ENCODE results near the gene FKBP11. TPM values are rescaled to one million over a fixed set of nuclear protein-coding genes. Genes with fewer than 3 reads are reported as not detected.
A peak's percentile ranks its signal among the peaks of the same experiment; 100 is the strongest.

FKBP11 gene
- total and polyA plus RNA-seq, 4 donors = 14.3 to 51.3 (median 38.5) TPM

GRCh38 chr12:48957141-48958048 is 32.1 kb upstream of the FKBP11 start, which contains the start of gene ARF3:
TSS of gene ARF3 (minus strand) at chr12:48957487. CDS start at chr12:48941095, 16,392 bp downstream.
- ATAC-seq (ENCODE audit: low FRiP score) (peak; percentile 97), DNase-seq (peak; percentile 97 to 99)
- H3K27me3 ChIP-seq (ENCODE audit: control insufficient read depth in 1 of 2, insufficient read depth in 2 of 2, low read length in 1 of 2) = no peaks in the 10 kb centered on the region
- WGBS, 2 donors = 0 to 1% methylated on average over 57 to 58 of the region's 58 CpGs
- no peaks in the 10 kb centered on the region for H3K9me3 ChIP-seq (ENCODE audit: control insufficient read depth, low read length)
- H3K4me1 ChIP-seq (ENCODE audit: control insufficient read depth in 1 of 2, insufficient read depth in 2 of 2, low read length in 2 of 2) = no peaks in the 10 kb centered on the region
- H3K27ac ChIP-seq (ENCODE audit: low read depth in 1 of 2, low read length in 2 of 2) = peak within 1 kb of the TSS in 1 of 2 donors; percentile 34
- peaks cover 0 to 3% of the 10 kb centered on the region in 2 donors for H3K36me3 ChIP-seq (ENCODE audit: control insufficient read depth in 1 of 2, insufficient read depth in 2 of 2, low read length in 1 of 2)
- intact Hi-C loops (cut with DNase I) = no loop called here
- H3K4me3 ChIP-seq (ENCODE audit: low read length in 2 of 2) = peak within 1 kb of the TSS; percentile 68 to 97

DNA sequence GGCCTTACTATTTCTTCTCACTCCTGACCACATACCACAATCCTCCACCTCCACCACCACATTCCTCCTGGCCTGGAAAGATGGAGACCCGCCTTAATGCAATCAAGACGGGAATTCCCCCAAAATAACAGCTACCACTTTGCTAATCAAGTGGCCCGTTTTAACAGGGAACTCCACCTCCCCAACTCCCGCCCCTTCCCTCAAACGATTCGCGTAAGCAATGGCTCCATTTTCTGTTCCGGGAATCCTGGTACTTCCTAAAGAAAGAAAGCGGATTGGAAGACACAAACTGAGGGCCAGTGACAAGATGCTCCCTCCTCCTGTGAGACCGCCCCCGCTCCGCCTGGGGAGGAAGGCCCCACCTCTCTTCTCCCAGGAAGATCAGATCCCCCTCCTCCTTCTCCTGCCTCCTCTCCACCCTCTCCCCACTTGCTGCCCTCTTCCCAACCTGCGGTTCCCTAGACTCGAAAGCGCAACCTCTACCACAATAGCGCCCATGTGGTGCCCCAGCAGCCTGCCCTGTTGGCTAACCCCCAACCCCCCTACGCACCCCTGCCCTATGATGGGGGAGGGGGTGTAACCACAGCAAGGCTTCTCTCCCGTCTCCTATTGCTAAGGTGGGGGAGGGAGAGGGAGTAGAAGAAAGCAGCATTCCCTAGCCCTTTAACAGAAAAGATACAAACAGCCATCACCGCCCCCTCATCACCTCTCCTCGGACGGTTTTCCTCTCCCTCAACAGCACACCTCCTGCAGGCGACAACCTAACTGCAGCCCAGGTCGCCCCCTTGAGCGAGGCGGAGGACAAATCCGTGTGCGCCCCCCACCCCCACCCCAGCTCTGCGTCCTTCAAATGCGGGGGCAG is 31.2 kb upstream of the FKBP11 start:
- Histone ChIP-seq H3K4me1 (ENCODE audit: control insufficient read depth in 1 of 2, insufficient read depth in 2 of 2, low read length in 2 of 2) (no peaks in the 10 kb centered on the region), H3K27me3 (ENCODE audit: control insufficient read depth in 1 of 2, insufficient read depth in 2 of 2, low read length in 1 of 2) (no peaks in the 10 kb centered on the region), H3K9me3 (ENCODE audit: control insufficient read depth, low read length) (no peaks in the 10 kb centered on the region), H3K27ac (ENCODE audit: low read depth in 1 of 2, low read length in 2 of 2) (peak overlapping the region in 1 of 2 donors; percentile 34), H3K36me3 (ENCODE audit: control insufficient read depth in 1 of 2, insufficient read depth in 2 of 2, low read length in 1 of 2) (peaks cover 0 to 3% of the 10 kb centered on the region in 2 donors), H3K4me3 (ENCODE audit: low read length in 2 of 2) (peak overlapping the region; percentile 68 to 97)
- 1% methylated on average over 27 to 29 of the region's 29 CpGs for WGBS, 2 donors
- peak; percentile 91 to 93 for DNase-seq
- peak; percentile 93 for ATAC-seq (ENCODE audit: low FRiP score)
- intact Hi-C loops (cut with DNase I) = no loop called here

- 72 to 77% methylated on average over 3 of the region's 3 CpGs for WGBS, 2 donors
- ATAC-seq (ENCODE audit: low FRiP score) (no peak), DNase-seq (no peak)
- H3K36me3 ChIP-seq (ENCODE audit: control insufficient read depth in 1 of 2, insufficient read depth in 2 of 2, low read length in 1 of 2) = peaks cover 0 to 3% of the 10 kb centered on the region in 2 donors
- no peak overlapping the region for H3K27ac ChIP-seq (ENCODE audit: low read depth in 1 of 2, low read length in 2 of 2)
- no peaks in the 10 kb centered on the region for H3K9me3 ChIP-seq (ENCODE audit: control insufficient read depth, low read length)
- no peak overlapping the region for H3K4me3 ChIP-seq (ENCODE audit: low read length in 2 of 2)
- intact Hi-C loops (cut with DNase I) = no loop called here
- H3K27me3 ChIP-seq (ENCODE audit: control insufficient read depth in 1 of 2, insufficient read depth in 2 of 2, low read length in 1 of 2) = no peaks in the 10 kb centered on the region
- H3K4me1 ChIP-seq (ENCODE audit: control insufficient read depth in 1 of 2, insufficient read depth in 2 of 2, low read length in 2 of 2) = no peaks in the 10 kb centered on the region
Measured at GRCh38 chr12:48954841-48955501, 29.7 kb upstream of the FKBP11 start.

- Histone ChIP-seq H3K4me1 (ENCODE audit: control insufficient read depth in 1 of 2, insufficient read depth in 2 of 2, low read length in 2 of 2) (no peaks in the 10 kb centered on the region), H3K4me3 (ENCODE audit: low read length in 2 of 2) (no peak overlapping the region), H3K27me3 (ENCODE audit: control insufficient read depth in 1 of 2, insufficient read depth in 2 of 2, low read length in 1 of 2) (no peaks in the 10 kb centered on the region), H3K9me3 (ENCODE audit: control insufficient read depth, low read length) (no peaks in the 10 kb centered on the region), H3K36me3 (ENCODE audit: control insufficient read depth in 1 of 2, insufficient read depth in 2 of 2, low read length in 1 of 2) (peaks cover 0 to 3% of the 10 kb centered on the region in 2 donors), H3K27ac (ENCODE audit: low read depth in 1 of 2, low read length in 2 of 2) (no peak overlapping the region)
- intact Hi-C loops (cut with DNase I) = no loop called here
- DNase-seq = no peak
- ATAC-seq (ENCODE audit: low FRiP score) = no peak
- 90% methylated on average over 3 of the region's 3 CpGs for WGBS, 2 donors
Measured at GRCh38 chr12:48954061-48954460, 28.8 kb upstream of the FKBP11 start.

GRCh38 chr12:48952691-48953090 is 27.4 kb upstream of the FKBP11 start:
- intact Hi-C loops (cut with DNase I) = no loop called here
- DNase-seq (no peak), ATAC-seq (ENCODE audit: low FRiP score) (no peak)
- Histone ChIP-seq H3K36me3 (ENCODE audit: control insufficient read depth in 1 of 2, insufficient read depth in 2 of 2, low read length in 1 of 2) (peaks cover 0 to 3% of the 10 kb centered on the region in 2 donors), H3K4me1 (ENCODE audit: control insufficient read depth in 1 of 2, insufficient read depth in 2 of 2, low read length in 2 of 2) (no peaks in the 10 kb centered on the region), H3K4me3 (ENCODE audit: low read length in 2 of 2) (no peak overlapping the region), H3K9me3 (ENCODE audit: control insufficient read depth, low read length) (no peaks in the 10 kb centered on the region), H3K27me3 (ENCODE audit: control insufficient read depth in 1 of 2, insufficient read depth in 2 of 2, low read length in 1 of 2) (no peaks in the 10 kb centered on the region), H3K27ac (ENCODE audit: low read depth in 1 of 2, low read length in 2 of 2) (no peak overlapping the region)
- 83 to 84% methylated on average over 4 of the region's 4 CpGs for WGBS, 2 donors

DNA sequence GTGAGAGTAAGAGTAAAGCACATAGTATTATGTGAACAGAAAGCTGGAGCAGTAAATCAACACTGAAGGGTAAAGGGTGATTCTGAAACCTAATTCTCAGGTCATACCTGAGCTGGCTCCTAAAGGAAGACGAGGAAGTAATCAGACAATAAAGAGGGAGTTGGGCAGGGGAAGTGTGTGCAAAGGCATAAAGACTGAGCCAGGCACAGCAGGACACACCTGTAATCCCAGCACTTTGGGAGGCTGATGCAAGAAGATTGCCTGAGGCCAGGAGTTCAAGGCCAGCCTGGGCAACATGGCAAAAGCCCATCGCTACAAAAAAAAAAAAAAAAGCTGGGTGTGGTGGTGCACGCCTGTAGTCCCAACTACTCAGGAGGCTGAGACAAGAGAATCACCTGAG is 22.4 kb upstream of the FKBP11 start:
- no peak overlapping the region for H3K27ac ChIP-seq (ENCODE audit: low read depth in 1 of 2, low read length in 2 of 2)
- H3K4me3 ChIP-seq (ENCODE audit: low read length in 2 of 2) = no peak overlapping the region
- H3K36me3 ChIP-seq (ENCODE audit: control insufficient read depth in 1 of 2, insufficient read depth in 2 of 2, low read length in 1 of 2) = peaks cover 0 to 3% of the 10 kb centered on the region in 2 donors
- H3K9me3 ChIP-seq (ENCODE audit: control insufficient read depth, low read length) = no peaks in the 10 kb centered on the region
- no peak for DNase-seq
- intact Hi-C loops (cut with DNase I) = no loop called here
- no peaks in the 10 kb centered on the region for H3K27me3 ChIP-seq (ENCODE audit: control insufficient read depth in 1 of 2, insufficient read depth in 2 of 2, low read length in 1 of 2)
- no peak for ATAC-seq (ENCODE audit: low FRiP score)
- no peaks in the 10 kb centered on the region for H3K4me1 ChIP-seq (ENCODE audit: control insufficient read depth in 1 of 2, insufficient read depth in 2 of 2, low read length in 2 of 2)
- 95 to 98% methylated on average over 3 of the region's 3 CpGs for WGBS, 2 donors

GRCh38 chr12:48946943-48947342 is 21.7 kb upstream of the FKBP11 start:
- Histone ChIP-seq H3K4me3 (ENCODE audit: low read length in 2 of 2) (no peak overlapping the region), H3K27me3 (ENCODE audit: control insufficient read depth in 1 of 2, insufficient read depth in 2 of 2, low read length in 1 of 2) (no peaks in the 10 kb centered on the region), H3K27ac (ENCODE audit: low read depth in 1 of 2, low read length in 2 of 2) (no peak overlapping the region), H3K36me3 (ENCODE audit: control insufficient read depth in 1 of 2, insufficient read depth in 2 of 2, low read length in 1 of 2) (no peaks in the 10 kb centered on the region), H3K4me1 (ENCODE audit: control insufficient read depth in 1 of 2, insufficient read depth in 2 of 2, low read length in 2 of 2) (no peaks in the 10 kb centered on the region), H3K9me3 (ENCODE audit: control insufficient read depth, low read length) (no peaks in the 10 kb centered on the region)
- DNase-seq (no peak), ATAC-seq (ENCODE audit: low FRiP score) (no peak)
- intact Hi-C loops (cut with DNase I) = no loop called here
- WGBS, 2 donors = 21 to 27% methylated on average over 6 of the region's 6 CpGs

DNA sequence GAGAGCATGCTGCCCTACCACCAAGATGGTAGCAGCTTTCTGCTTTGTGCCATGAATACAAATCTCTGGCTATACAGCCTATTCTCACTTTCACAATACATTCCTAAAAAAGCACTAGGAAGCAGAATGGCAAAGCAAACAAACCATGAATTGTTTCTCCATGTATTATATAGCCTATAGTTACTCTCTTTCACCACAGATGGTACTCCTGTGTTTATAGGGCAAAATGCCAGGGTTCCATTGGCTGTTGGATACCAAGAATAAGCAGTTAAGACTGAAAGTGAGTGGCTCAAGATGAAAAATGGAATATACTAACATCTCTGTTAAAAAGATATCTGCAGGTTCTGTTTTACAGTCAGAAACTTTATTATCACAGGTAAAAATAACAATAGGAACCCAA is 20.9 kb upstream of the FKBP11 start:
- H3K9me3 ChIP-seq (ENCODE audit: control insufficient read depth, low read length) = no peaks in the 10 kb centered on the region
- no peak for ATAC-seq (ENCODE audit: low FRiP score)

More for the DNA sequence above, 20.9 kb upstream of the FKBP11 start:
- H3K4me1 ChIP-seq (ENCODE audit: control insufficient read depth in 1 of 2, insufficient read depth in 2 of 2, low read length in 2 of 2) = no peaks in the 10 kb centered on the region
- no peaks in the 10 kb centered on the region for H3K27me3 ChIP-seq (ENCODE audit: control insufficient read depth in 1 of 2, insufficient read depth in 2 of 2, low read length in 1 of 2)
- DNase-seq = no peak
- H3K4me3 ChIP-seq (ENCODE audit: low read length in 2 of 2) = no peak overlapping the region
- H3K36me3 ChIP-seq (ENCODE audit: control insufficient read depth in 1 of 2, insufficient read depth in 2 of 2, low read length in 1 of 2) = peaks cover 0 to 3% of the 10 kb centered on the region in 2 donors
- intact Hi-C loops (cut with DNase I) = no loop called here
- H3K27ac ChIP-seq (ENCODE audit: low read depth in 1 of 2, low read length in 2 of 2) = no peak overlapping the region
